RWPE1 (cell line): ENCODE results near the gene NPBWR2.
"Not testable (repeated sequence)": the region's sequence is repeated elsewhere in the genome, so short reads cannot be mapped to it uniquely, and the experiment has no call there.

ENCODE experiments used
- CTCF ChIA-PET: fragments of 350-600 bp; sonication (Branson Sonifier 250); formaldehyde crosslinking; extraction: SDS; loops from one replicate; lab custom pipeline; 2021; lab: Yijun Ruan, JAX
- POLR2A ChIA-PET: fragments of 400-600 bp; formaldehyde crosslinking; extraction: SDS; loops from one replicate; lab custom pipeline; 2020; ENCODE audit warnings: antibody characterized with exemption; ENCODE audit not compliant: low non-redundant PET; lab: Yijun Ruan, JAX
- DNase-seq: peaks from one replicate; pipeline ENCODE4 v3.0.0; 2012; ENCODE audit warnings: low spot score
- H3K27ac ChIP-seq: fragments of 450-650 bp; 2 replicates; pipeline ENCODE4 v1.5.1; 2017
- TF ChIP-seq, protein P1 (sequence below): fragments of 450-650 bp; conservative IDR thresholded peaks from 2 replicates; pipeline ENCODE4 v1.5.1; 2017; ENCODE audit warnings: low read depth, mild to moderate bottlenecking

The NPBWR2 gene

DNA sequence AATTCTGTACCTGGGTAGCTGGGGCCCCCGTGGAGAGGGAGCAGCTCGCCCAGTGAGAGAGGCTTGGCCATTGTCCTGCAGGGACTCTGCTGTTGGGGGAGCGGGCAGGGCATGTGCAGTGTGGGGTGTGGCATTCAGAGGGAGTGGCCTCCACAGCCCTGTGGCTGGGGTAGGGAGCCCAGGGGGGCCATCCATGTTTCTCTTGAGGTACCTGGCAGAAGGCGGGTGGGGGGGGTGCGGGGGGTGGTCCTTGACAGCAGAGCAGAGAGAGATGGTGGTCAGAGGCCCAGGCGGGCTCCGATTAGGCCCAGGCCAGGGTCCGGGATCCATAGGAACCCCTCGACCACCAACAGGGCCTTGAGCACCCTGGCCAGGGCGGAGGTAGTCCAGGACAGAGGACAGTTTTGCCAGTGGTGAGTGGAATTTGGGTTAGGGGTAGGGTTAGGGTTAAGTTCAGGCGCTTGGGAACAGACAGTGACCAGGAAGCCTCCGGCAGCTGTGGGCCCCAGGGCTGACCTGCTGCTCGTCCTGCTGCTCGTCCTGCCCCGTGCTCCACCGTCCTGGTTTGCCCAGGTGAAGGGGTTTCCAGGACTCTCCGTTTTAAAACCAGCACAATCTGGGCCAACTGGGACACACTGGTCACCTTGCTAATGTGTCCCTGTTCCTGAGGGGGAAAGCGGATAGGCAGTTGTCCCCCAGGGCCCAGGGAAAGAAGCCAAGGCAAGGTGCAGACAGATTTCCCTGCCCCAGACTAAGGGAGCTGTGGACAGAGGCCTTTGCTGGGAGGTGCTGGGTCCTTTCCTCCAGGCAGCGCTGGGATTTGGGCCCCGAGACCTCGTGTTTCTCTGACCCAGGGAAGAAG, 32.1 kb upstream of the NPBWR2 start:
- TF ChIP-seq, protein P1, sequence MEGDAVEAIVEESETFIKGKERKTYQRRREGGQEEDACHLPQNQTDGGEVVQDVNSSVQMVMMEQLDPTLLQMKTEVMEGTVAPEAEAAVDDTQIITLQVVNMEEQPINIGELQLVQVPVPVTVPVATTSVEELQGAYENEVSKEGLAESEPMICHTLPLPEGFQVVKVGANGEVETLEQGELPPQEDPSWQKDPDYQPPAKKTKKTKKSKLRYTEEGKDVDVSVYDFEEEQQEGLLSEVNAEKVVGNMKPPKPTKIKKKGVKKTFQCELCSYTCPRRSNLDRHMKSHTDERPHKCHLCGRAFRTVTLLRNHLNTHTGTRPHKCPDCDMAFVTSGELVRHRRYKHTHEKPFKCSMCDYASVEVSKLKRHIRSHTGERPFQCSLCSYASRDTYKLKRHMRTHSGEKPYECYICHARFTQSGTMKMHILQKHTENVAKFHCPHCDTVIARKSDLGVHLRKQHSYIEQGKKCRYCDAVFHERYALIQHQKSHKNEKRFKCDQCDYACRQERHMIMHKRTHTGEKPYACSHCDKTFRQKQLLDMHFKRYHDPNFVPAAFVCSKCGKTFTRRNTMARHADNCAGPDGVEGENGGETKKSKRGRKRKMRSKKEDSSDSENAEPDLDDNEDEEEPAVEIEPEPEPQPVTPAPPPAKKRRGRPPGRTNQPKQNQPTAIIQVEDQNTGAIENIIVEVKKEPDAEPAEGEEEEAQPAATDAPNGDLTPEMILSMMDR: no peak
- POLR2A ChIA-PET: no interaction called here
- CTCF ChIA-PET: interaction anchor here (1.1 kb wide), 1 partner anchor 56 kb away, joined by 5 read pairs; no protein-coding TSS in a partner anchor
- no peak for DNase-seq
- H3K27ac ChIP-seq: no peak overlapping the region

DNA sequence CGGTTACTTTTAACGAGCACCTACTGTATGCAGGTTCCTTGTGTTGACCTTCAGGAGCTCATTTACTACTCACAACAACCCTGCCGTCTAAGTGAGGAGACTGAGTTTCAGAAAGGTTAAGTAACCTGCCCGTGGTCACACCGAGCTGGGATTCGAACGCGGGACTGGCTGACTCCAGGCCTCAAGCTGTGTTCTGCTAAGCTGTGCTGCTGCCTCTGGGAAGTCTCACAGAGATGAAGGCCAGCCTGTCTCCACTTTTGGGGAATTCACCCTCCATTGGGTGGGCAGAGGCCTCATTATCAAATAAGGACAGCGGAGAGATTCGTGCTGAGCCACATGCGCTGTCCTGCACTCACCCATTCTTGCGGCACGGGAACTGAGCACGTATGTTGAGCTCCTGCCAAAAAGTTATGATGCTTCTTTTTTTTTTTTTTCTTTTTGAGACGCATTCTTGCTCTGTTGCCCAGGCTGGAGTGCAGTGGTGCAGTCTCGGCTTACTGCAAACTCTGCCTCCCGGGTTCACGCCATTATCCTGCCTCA, 31.0 kb upstream of the NPBWR2 start:
- TF ChIP-seq, protein P1: no peak
- POLR2A ChIA-PET: no interaction called here
- CTCF ChIA-PET: interaction anchor here (0.5 to 1.1 kb wide), 5 partner anchors 16 to 332 kb away, joined by 3 to 5 read pairs (median 3); no protein-coding TSS in a partner anchor
- no peak for DNase-seq
- H3K27ac ChIP-seq: no peak overlapping the region

DNA sequence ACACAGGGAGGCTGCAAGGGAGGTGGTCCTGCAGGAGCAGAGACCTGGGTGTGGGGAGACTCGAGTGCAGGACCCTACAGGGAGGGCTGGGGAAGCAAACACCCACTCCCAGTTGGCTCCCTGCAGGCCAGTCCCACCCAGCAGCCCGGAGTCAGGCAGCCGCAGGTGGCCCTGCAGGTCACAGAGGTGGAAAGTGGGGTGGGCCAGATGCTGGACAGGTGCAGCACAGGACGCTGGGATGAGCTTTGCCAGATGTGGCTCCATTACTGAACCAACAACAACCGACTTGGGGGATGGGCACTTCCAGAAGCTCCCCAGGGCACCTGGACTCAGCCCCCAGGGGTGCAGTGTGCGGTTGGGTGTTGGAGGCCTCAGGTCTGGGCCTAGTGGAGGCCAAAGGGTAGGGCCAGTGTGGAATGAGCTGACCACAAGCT, 30.2 kb upstream of the NPBWR2 start:
- DNase-seq: no peak
- H3K27ac ChIP-seq: no peak overlapping the region
- TF ChIP-seq, protein P1: no peak
- ChIA-PET POLR2A (no interaction called here), CTCF (interaction anchor here (0.7 to 1.0 kb wide), 2 partner anchors 16 to 17 kb away, joined by 3 read pairs; no protein-coding TSS in a partner anchor)

DNA sequence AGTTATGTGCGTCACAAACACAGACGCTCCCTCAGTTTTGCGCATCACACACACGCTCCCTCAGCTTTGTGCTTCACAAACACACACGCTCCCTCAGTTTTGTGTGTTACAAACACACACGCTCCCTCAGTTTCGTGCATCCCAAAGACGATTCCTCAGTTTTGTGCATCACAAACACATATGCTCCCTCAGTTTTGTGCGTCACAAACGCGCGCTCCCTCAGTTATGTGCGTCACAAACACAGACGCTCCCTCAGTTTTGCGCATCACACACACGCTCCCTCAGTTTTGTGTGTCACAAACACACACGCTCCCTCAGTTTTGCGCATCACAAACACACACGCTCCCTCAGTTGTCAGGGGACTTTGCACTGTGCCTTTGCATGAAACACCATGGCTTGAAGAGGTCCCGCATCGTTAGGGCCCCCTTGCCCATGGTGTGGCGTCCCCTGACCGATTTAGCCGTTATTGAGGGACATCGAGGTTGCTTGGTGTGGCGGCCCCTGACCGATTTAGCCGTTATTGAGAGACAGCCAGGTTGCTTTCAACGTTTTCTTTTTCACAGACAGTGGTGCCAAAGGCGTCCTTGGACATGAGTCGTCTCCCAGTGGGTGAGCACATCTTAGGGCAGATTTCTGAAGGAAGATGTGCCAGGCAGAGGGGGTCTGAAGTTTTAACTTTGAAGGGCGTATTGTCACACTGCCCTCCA, 28.8 kb upstream of the NPBWR2 start:
- H3K27ac ChIP-seq: no peak overlapping the region
- CTCF ChIA-PET: no interaction called here
- POLR2A ChIA-PET: no interaction called here
- no peak for DNase-seq
- TF ChIP-seq, protein P1: no peak

DNA sequence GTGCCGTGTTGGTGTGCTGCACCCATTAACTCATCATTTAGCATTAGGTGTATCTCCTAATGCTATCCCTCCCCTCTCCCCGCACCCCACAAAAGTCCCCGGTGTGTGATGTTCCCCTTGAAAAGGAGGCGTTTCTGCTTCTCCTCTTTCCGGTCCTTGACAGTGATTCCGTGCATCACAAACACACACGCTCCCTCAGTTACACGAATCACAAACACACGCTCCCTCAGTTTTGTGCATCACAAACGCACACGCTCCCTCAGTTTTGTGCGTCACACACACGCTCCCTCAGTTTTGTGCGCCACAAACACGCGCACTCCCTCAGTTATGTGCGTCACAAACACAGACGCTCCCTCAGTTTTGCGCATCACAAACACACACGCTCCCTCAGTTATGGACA, 27.4 kb upstream of the NPBWR2 start:
- H3K27ac ChIP-seq, POLR2A ChIA-PET, DNase-seq, CTCF ChIA-PET: not testable (repeated sequence)

DNA sequence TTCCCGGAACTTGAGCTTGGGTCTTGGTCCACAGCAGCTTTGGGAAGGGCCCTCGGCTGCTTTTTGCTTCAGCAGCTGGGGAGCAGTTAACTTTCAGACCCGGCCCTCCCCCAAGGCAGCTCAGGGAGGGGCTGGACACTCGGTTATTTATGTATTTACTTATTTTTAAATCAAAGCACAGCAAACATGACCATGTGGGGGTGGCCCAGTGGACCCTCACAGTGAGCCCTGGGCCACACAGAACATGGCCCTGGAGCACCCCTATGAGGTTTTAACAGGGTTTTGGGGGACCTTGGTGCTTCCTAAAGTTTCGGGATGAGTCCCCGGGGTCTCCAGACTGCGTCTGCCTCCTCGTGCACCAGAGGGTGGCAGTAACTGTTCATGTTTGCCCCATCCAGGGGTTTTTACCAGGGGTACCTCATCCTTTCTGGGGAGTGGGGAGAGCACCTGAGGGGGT, 26.6 kb upstream of the NPBWR2 start:
- POLR2A ChIA-PET: no interaction called here
- CTCF ChIA-PET: interaction anchor here (0.6 kb wide), 1 partner anchor 73 kb away, joined by 3 read pairs; no protein-coding TSS in a partner anchor
- DNase-seq: no peak
- TF ChIP-seq, protein P1: no peak; the same call in 1 of the 2 replicates
- no peak overlapping the region for H3K27ac ChIP-seq
